Tibial nerve (tissue), 4 donors: ENCODE data around the gene CARS2. TPM values are rescaled to one million over a fixed set of nuclear protein-coding genes. Genes with fewer than 3 reads are reported as not detected.
"Not testable (repeated sequence)": the region's sequence is repeated elsewhere in the genome, so short reads cannot be mapped to it uniquely, and the experiment has no call there.

Source experiments
- DNase-seq, 2 donors: peaks; one replicate each; pipeline ENCODE4 v3.0.0-alpha.2; 2019; ENCODE audit warnings: low spot score in 2 of 2
- H3K27ac ChIP-seq, 4 donors: fragments of 200-600 bp; sonication (generic) in 3 of 4; one replicate each; pipeline ENCODE4 v1.5.1; 2017 to 2019; ENCODE audit warnings: mild to moderate bottlenecking in 1 of 4
- H3K27me3 ChIP-seq, 2 donors: fragments of 200-600 bp; sonication (generic) in 1 of 2; one replicate each; pipeline versions ENCODE4 v1.5.1 to v1.6.0; 2017 to 2019
- H3K36me3 ChIP-seq, 3 donors: fragments of 200-600 bp; sonication (generic); one replicate each; pipeline ENCODE4 v1.5.1; 2018 to 2019
- H3K4me1 ChIP-seq, 4 donors: fragments of 200-600 bp; sonication (generic) in 3 of 4; one replicate each; pipeline ENCODE4 v1.5.1; 2017 to 2019
- H3K4me3 ChIP-seq, 4 donors: fragments of 200-600 bp; sonication (generic) in 3 of 4; one replicate each; pipeline ENCODE4 v1.5.1; 2017 to 2019; ENCODE audit warnings: mild to moderate bottlenecking in 1 of 4, moderate library complexity in 1 of 4
- H3K9me3 ChIP-seq, 4 donors: fragments of 200-600 bp; sonication (generic) in 3 of 4; one replicate each; pipeline ENCODE4 v1.5.1; 2017 to 2019
- CTCF ChIP-seq, 5 experiments: fragments of 200-600 bp in 3 of 5; fragments of 450-650 bp in 2 of 5; sonication (generic) in 3 of 5; IDR thresholded peaks; one replicate each; pipeline ENCODE4 v1.5.1; 2016 to 2019; ENCODE audit warnings: antibody characterized with exemption in 5 of 5, mild to moderate bottlenecking in 3 of 5, moderate library complexity in 2 of 5
- EP300 ChIP-seq, 2 donors: sonication (generic); formaldehyde crosslinking; IDR thresholded peaks; one replicate each; pipeline ENCODE4 v1.6.1; 2017; ENCODE audit warnings: antibody characterized with exemption in 2 of 2, mild to moderate bottlenecking in 1 of 2
- POLR2A ChIP-seq, 2 donors: fragments of 450-650 bp; IDR thresholded peaks; one replicate each; pipeline ENCODE4 v1.6.1; 2017; ENCODE audit warnings: antibody characterized with exemption in 2 of 2, mild to moderate bottlenecking in 2 of 2, moderate library complexity in 2 of 2
- WGBS, 2 donors: methylation state at CpG; one replicate each; pipeline ENCODE4 v1.1.5; 2018; 5-methylcytosine and 5-hydroxymethylcytosine counted together
- total RNA-seq, 4 donors: library from RNA; depleted of rRNA; stranded (reverse); fragments of >200 nt; gene quantifications; one replicate each; pipeline ENCODE4 v1.1.0, GENCODE V29; 2016

Gene CARS2
- total RNA-seq, 4 donors from 2014 or later, result 33.7 to 68.4 (median 64.3) TPM

GRCh38 chr13:110633776-110634175 is 72.1 kb downstream of the CARS2 start:
- H3K27ac ChIP-seq, result no peak overlapping the region
- no peaks in the 10 kb centered on the region for H3K27me3 ChIP-seq
- H3K9me3 ChIP-seq, result no peaks in the 10 kb centered on the region
- no peak overlapping the region for H3K4me3 ChIP-seq
- H3K36me3 ChIP-seq, result peaks cover 6 to 84% (median 15%) of the 10 kb centered on the region in 3 donors
- WGBS, 2 donors, result 87 to 90% methylated on average over 8 of the region's 8 CpGs
- peaks cover 0 to 6% (median 0%) of the 10 kb centered on the region in 4 donors for H3K4me1 ChIP-seq
- DNase-seq, result no peak
- TF ChIP-seq POLR2A (IDR thresholded peaks at IDR 0.05), result no peak
- TF ChIP-seq CTCF (IDR thresholded peaks at IDR 0.05), result no peak
- no peak for TF ChIP-seq EP300 (IDR thresholded peaks at IDR 0.05)

- peaks cover 6 to 84% (median 10%) of the 10 kb centered on the region in 3 donors for H3K36me3 ChIP-seq
- WGBS, 2 donors, result 90% methylated on average over 15 of the region's 15 CpGs
- not testable (repeated sequence) for H3K4me3 ChIP-seq, H3K9me3 ChIP-seq, H3K27ac ChIP-seq, DNase-seq, H3K27me3 ChIP-seq, H3K4me1 ChIP-seq
Observed at GRCh38 chr13:110632255-110632654, 73.7 kb downstream of the CARS2 start.

GRCh38 chr13:110630566-110631119 is 75.3 kb downstream of the CARS2 start:
- TF ChIP-seq CTCF (IDR thresholded peaks at IDR 0.05), result no peak
- TF ChIP-seq EP300 (IDR thresholded peaks at IDR 0.05), result no peak
- no peak for TF ChIP-seq POLR2A (IDR thresholded peaks at IDR 0.05)
- no peak overlapping the region for H3K4me3 ChIP-seq
- no peaks in the 10 kb centered on the region for H3K27me3 ChIP-seq
- peaks cover 0 to 70% (median 10%) of the 10 kb centered on the region in 3 donors for H3K36me3 ChIP-seq
- no peaks in the 10 kb centered on the region for H3K9me3 ChIP-seq
- no peak for DNase-seq
- H3K27ac ChIP-seq, result no peak overlapping the region
- WGBS, 2 donors, result 83 to 85% methylated on average over 10 of the region's 10 CpGs
- H3K4me1 ChIP-seq, result peaks cover 0 to 12% (median 2%) of the 10 kb centered on the region in 4 donors

GRCh38 chr13:110629735-110630134 is 76.2 kb downstream of the CARS2 start:
- WGBS, 2 donors, result 77% methylated on average over 7 of the region's 7 CpGs
- H3K36me3 ChIP-seq, result peaks cover 4 to 70% (median 11%) of the 10 kb centered on the region in 3 donors
- TF ChIP-seq POLR2A (IDR thresholded peaks at IDR 0.05), result no peak
- TF ChIP-seq CTCF (IDR thresholded peaks at IDR 0.05), result no peak
- TF ChIP-seq EP300 (IDR thresholded peaks at IDR 0.05), result no peak
- H3K27ac ChIP-seq, result no peak overlapping the region
- no peak overlapping the region for H3K4me3 ChIP-seq
- no peak for DNase-seq
- no peaks in the 10 kb centered on the region for H3K9me3 ChIP-seq
- no peaks in the 10 kb centered on the region for H3K27me3 ChIP-seq
- H3K4me1 ChIP-seq, result peaks cover 0 to 18% (median 2%) of the 10 kb centered on the region in 4 donors

GRCh38 chr13:110628952-110629701 is 76.8 kb downstream of the CARS2 start:
- DNase-seq, result no peak
- H3K36me3 ChIP-seq, result peaks cover 4 to 70% (median 8%) of the 10 kb centered on the region in 3 donors

More at GRCh38 chr13:110628952-110629701, 76.8 kb downstream of the CARS2 start:
- H3K9me3 ChIP-seq, result no peaks in the 10 kb centered on the region
- TF ChIP-seq EP300 (IDR thresholded peaks at IDR 0.05), result no peak
- no peak for TF ChIP-seq CTCF (IDR thresholded peaks at IDR 0.05)
- TF ChIP-seq POLR2A (IDR thresholded peaks at IDR 0.05), result no peak
- 77 to 79% methylated on average over 19 of the region's 19 CpGs for WGBS, 2 donors
- no peaks in the 10 kb centered on the region for H3K27me3 ChIP-seq
- no peak overlapping the region for H3K27ac ChIP-seq
- peaks cover 0 to 18% (median 2%) of the 10 kb centered on the region in 4 donors for H3K4me1 ChIP-seq
- no peak overlapping the region for H3K4me3 ChIP-seq
